IMR-90 (cell line): Measurements from ENCODE around the gene PRR5. TPM values are rescaled to one million over a fixed set of nuclear protein-coding genes. Genes with fewer than 3 reads are reported as not detected.

ENCODE experiments used
- ATAC-seq: fragments of 200-7000 bp; cut with Tn5 transposase; 2 replicates; pipeline ENCODE4 v1.9.1; 2020; ENCODE audit warnings: low read depth, mild to moderate bottlenecking, moderate library complexity
- BruUV-seq: library from RNA; stranded (reverse); fragments of 400-500 nt; replicated peaks from 2 replicates; lab custom pipeline; 2021; lab: Mats Ljungman, UMichigan
- CTCF ChIA-PET: fragments of 300-600 bp; formaldehyde crosslinking; extraction: SDS; loops from one replicate; lab custom pipeline; 2021; ENCODE audit warnings: antibody characterized with exemption; lab: Yijun Ruan, JAX
- POLR2A ChIA-PET: fragments of 300-600 bp; sonication (Branson Sonifier 250); formaldehyde crosslinking; loops from one replicate; lab custom pipeline; 2022; ENCODE audit warnings: antibody characterized with exemption; ENCODE audit not compliant: unreplicated experiment; lab: Charles Lee
- DNase-seq: peaks from one replicate; pipeline ENCODE4 v3.0.0; 2013
- H2AFZ ChIP-seq: replicated peaks from 2 replicates; pipeline ENCODE3; 2013; ENCODE audit warnings: low read length, mild to moderate bottlenecking; ENCODE audit not compliant: poor library complexity
- H2AK5ac ChIP-seq: 2 replicates; pipeline ENCODE4 v1.6.1; 2013; ENCODE audit warnings: low read depth, low read length, inconsistent platforms
- H2AK9ac ChIP-seq: replicated peaks from 2 replicates; pipeline ENCODE3; 2013; ENCODE audit warnings: mild to moderate bottlenecking, low read depth, low read length, moderate library complexity; ENCODE audit not compliant: poor library complexity
- H2BK120ac ChIP-seq: 2 replicates; pipeline ENCODE4 v1.6.1; 2013; ENCODE audit warnings: low read depth, low read length, inconsistent platforms
- H2BK15ac ChIP-seq: 3 replicates; pipeline ENCODE4 v1.6.1; 2013; ENCODE audit warnings: low read depth, low read length, inconsistent platforms
- H2BK20ac ChIP-seq: 2 replicates; pipeline ENCODE4 v1.6.1; 2013; ENCODE audit warnings: low read depth, mild to moderate bottlenecking, inconsistent platforms, low read length, moderate library complexity
- H2BK5ac ChIP-seq: 2 replicates; pipeline ENCODE4 v1.6.1; 2013; ENCODE audit warnings: mild to moderate bottlenecking, low read depth, low read length, inconsistent platforms; ENCODE audit not compliant: poor library complexity, severe bottlenecking
- H3K14ac ChIP-seq: replicated peaks from 2 replicates; pipeline ENCODE4 v1.6.1; 2013; ENCODE audit warnings: low read depth, low read length, inconsistent platforms
- H3K18ac ChIP-seq: 2 replicates; pipeline ENCODE4 v1.6.1; 2013; ENCODE audit warnings: low read depth, low read length, control low read depth
- H3K23ac ChIP-seq: 2 replicates; pipeline ENCODE4 v1.6.1; 2013; ENCODE audit warnings: low read depth, low read length, inconsistent platforms
- H3K27ac ChIP-seq: 2 replicates; pipeline ENCODE4 v1.5.1; 2013; ENCODE audit warnings: mild to moderate bottlenecking, control low read depth, low read length; ENCODE audit not compliant: insufficient read depth
- H3K27me3 ChIP-seq: 2 replicates; pipeline ENCODE4 v1.6.1; 2013; ENCODE audit warnings: low read length; ENCODE audit not compliant: control insufficient read depth, insufficient read depth
- H3K36me3 ChIP-seq: 2 replicates; pipeline ENCODE4 v1.6.1; 2013; ENCODE audit warnings: low read length, mixed read lengths; ENCODE audit not compliant: control insufficient read depth, insufficient read depth
- H3K4ac ChIP-seq: 2 replicates; pipeline ENCODE4 v1.6.1; 2013; ENCODE audit warnings: low read depth, low read length, inconsistent platforms
- H3K4me1 ChIP-seq: 2 replicates; pipeline ENCODE4 v1.6.1; 2013; ENCODE audit warnings: low read length, mixed read lengths; ENCODE audit not compliant: control insufficient read depth, insufficient read depth
- H3K4me2 ChIP-seq: 2 replicates; pipeline ENCODE4 v1.6.1; 2013; ENCODE audit warnings: low read depth, mild to moderate bottlenecking, control low read depth, low read length, moderate library complexity
- H3K4me3 ChIP-seq: 2 replicates; pipeline ENCODE4 v1.5.1; 2013; ENCODE audit warnings: low read depth, mild to moderate bottlenecking, control low read depth, low read length, moderate library complexity; ENCODE audit not compliant: insufficient read depth
- H3K56ac ChIP-seq: 2 replicates; pipeline ENCODE4 v1.6.1; 2013; ENCODE audit warnings: low read length, inconsistent platforms; ENCODE audit not compliant: insufficient read depth; ENCODE audit errors: extremely low read depth
- H3K79me1 ChIP-seq, 2 experiments: 2 replicates each; pipeline ENCODE4 v1.6.1; 2013; ENCODE audit warnings: low read length in 2 of 2, inconsistent platforms in 1 of 2, low read depth in 1 of 2
- H3K9ac ChIP-seq: 2 replicates; pipeline ENCODE4 v1.6.1; 2013; ENCODE audit warnings: low read depth, low read length, control low read depth
- H3K9me1 ChIP-seq: 2 replicates; pipeline ENCODE4 v1.6.1; 2013; ENCODE audit warnings: low read length, inconsistent platforms; ENCODE audit not compliant: insufficient read depth
- H3K9me3 ChIP-seq: 2 replicates; pipeline ENCODE4 v1.6.1; 2013; ENCODE audit warnings: low read length; ENCODE audit not compliant: control insufficient read depth, insufficient read depth
- H4K20me1 ChIP-seq: 2 replicates; pipeline ENCODE4 v1.6.1; 2013; ENCODE audit warnings: low read length, inconsistent platforms; ENCODE audit not compliant: insufficient read depth
- H4K5ac ChIP-seq: 2 replicates; pipeline ENCODE4 v1.6.1; 2013; ENCODE audit warnings: mild to moderate bottlenecking, low read depth, low read length, control low read depth
- H4K8ac ChIP-seq, 2 experiments: 2 replicates each; pipeline ENCODE4 v1.6.1; 2013; ENCODE audit warnings: low read depth in 2 of 2, low read length in 2 of 2, control low read depth in 1 of 2, inconsistent platforms in 1 of 2
- H4K91ac ChIP-seq: 2 replicates; pipeline ENCODE4 v1.6.1; 2013; ENCODE audit warnings: low read depth, low read length, inconsistent platforms; ENCODE audit not compliant: insufficient read depth
- BHLHE40 ChIP-seq: fragments of 150-350 bp; IDR thresholded peaks from 2 replicates; pipeline ENCODE4 v1.6.1; 2016; ENCODE audit warnings: mild to moderate bottlenecking, low read depth, low read length
- CEBPB ChIP-seq: IDR thresholded peaks from 2 replicates; pipeline ENCODE4 v1.6.1; 2012; ENCODE audit warnings: low read depth, low read length, improper control_type of control experiment
- FOS ChIP-seq: fragments of 150-350 bp; IDR thresholded peaks from 2 replicates; pipeline ENCODE4 v1.6.1; 2016; ENCODE audit warnings: low read depth, low read length
- MAFK ChIP-seq: IDR thresholded peaks from 2 replicates; pipeline ENCODE4 v1.6.1; 2012; ENCODE audit warnings: low read depth, low read length, improper control_type of control experiment
- MAZ ChIP-seq: IDR thresholded peaks from 2 replicates; pipeline ENCODE4 v1.6.1; 2012; ENCODE audit warnings: low read depth, mild to moderate bottlenecking, low read length, improper control_type of control experiment, moderate library complexity, borderline replicate concordance
- POLR2A ChIP-seq: IDR thresholded peaks from 2 replicates; pipeline ENCODE4 v1.6.1; 2012; ENCODE audit warnings: mild to moderate bottlenecking, low read depth, low read length
- RAD21 ChIP-seq: IDR thresholded peaks from 2 replicates; pipeline ENCODE4 v1.6.1; 2012; ENCODE audit warnings: low read length, improper control_type of control experiment
- RFX5 ChIP-seq: IDR thresholded peaks from 2 replicates; pipeline ENCODE4 v1.8.0; 2012; ENCODE audit warnings: low read depth, mild to moderate bottlenecking, low read length, moderate library complexity
- SMC3 ChIP-seq: fragments of 150-350 bp; IDR thresholded peaks from 2 replicates; pipeline ENCODE4 v1.6.1; 2016; ENCODE audit warnings: low read depth, mild to moderate bottlenecking, antibody characterized with exemption, low read length, moderate library complexity
- WGBS, 2 experiments: methylation state at CpG; one replicate each; pipeline versions ENCODE4 v1.1.5 to v1.1.7; 2013; ENCODE audit warnings: missing lambda C conversion rate in 2 of 2; ENCODE audit not compliant: insufficient read length in 1 of 2; ENCODE audit errors: extremely low coverage in 2 of 2; 5-methylcytosine and 5-hydroxymethylcytosine counted together
- dilution Hi-C: fragments of 300-500 bp; cut with HindIII; formaldehyde crosslinking; loops from one replicate; pipeline ENCODE4 v1.14.3; 2018; ENCODE audit warnings: low sequenced_read_pairs; ENCODE audit not compliant: unreplicated experiment
- in situ Hi-C: fragments of 300-500 bp; cut with MboI; formaldehyde crosslinking; loops from 3 replicates; pipeline ENCODE4 v1.14.3; 2019; ENCODE audit warnings: low sequenced_read_pairs, inconsistent platforms, mixed read lengths
- intact Hi-C: fragments of 100-400 bp; cut with micrococcal nuclease; formaldehyde crosslinking; loops from 2 replicates; pipeline ENCODE4 v1.10.0; 2022
- polyA plus RNA-seq, 3 experiments: library from polyadenylated mRNA; depleted of rRNA; stranded (reverse); fragments of >200 nt; gene quantifications; 2 replicates each; pipeline ENCODE4 v1.2.3, GENCODE V29; 2012; ENCODE audit warnings: low replicate concordance in 1 of 3
- total RNA-seq: library from RNA; depleted of rRNA; stranded (reverse); fragments of >200 nt; gene quantifications from 2 replicates; pipeline ENCODE4 v1.2.3, GENCODE V29; 2012
- TF ChIP-seq, protein P1 (sequence below): fragments of 150-350 bp; IDR thresholded peaks from 2 replicates; pipeline ENCODE4 v1.6.1; 2016; ENCODE audit warnings: low read depth, mild to moderate bottlenecking, low read length, moderate library complexity, borderline replicate concordance
- TF ChIP-seq, protein P2 (sequence below): fragments of 150-350 bp; IDR thresholded peaks from 2 replicates; pipeline ENCODE4 v1.6.1; 2017; ENCODE audit warnings: mild to moderate bottlenecking, antibody characterized with exemption, low read length, low read depth
- TF ChIP-seq, protein P3 (sequence below): conservative IDR thresholded peaks from 2 replicates; pipeline ENCODE4 v1.5.1; 2012; ENCODE audit warnings: mild to moderate bottlenecking, low read depth, low read length, improper control_type of control experiment

Gene PRR5
- total and polyA plus RNA-seq, 2 of the 4 experiments (the other 2 are of a cell fraction): 8.1 to 24.3 TPM

DNA sequence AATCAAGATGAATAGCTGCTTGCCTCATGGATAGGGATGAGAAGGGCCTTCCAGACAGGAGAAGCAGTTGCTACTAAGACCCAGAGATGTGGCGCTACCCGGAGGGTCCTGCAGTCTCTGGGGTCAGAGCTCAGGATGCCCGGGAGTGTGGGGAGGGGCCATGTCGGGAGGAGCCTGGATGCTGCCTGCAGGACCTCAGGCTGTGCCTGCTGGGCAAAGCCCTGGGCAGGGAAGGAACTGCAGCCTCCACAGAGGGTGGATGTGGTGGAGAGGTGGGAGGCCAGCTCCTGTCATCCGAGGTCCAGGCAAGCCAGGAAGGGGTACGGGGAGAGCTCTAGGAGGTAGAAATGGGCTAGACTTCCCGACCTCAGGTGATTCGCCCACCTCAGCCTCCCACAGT lies 11.0 kb downstream of the PRR5 start:
- intact Hi-C loops: no loop called here

More for the DNA sequence above, 11.0 kb downstream of the PRR5 start:
- Histone ChIP-seq H3K23ac (no peak overlapping the region), H3K4me1 (peaks cover 3% of the 10 kb centered on the region), H4K91ac (no peak overlapping the region), H3K4ac (no peak overlapping the region), H3K27me3 (no peaks in the 10 kb centered on the region), H4K5ac (no peak overlapping the region), H4K20me1 (peaks cover 13% of the 10 kb centered on the region), H2BK15ac (no peak overlapping the region), H3K9ac (no peak overlapping the region), H3K9me1 (peaks cover 5% of the 10 kb centered on the region; the same call in 1 of the 2 replicates), H2BK120ac (no peak overlapping the region), H4K8ac (no peak overlapping the region), H3K4me2 (no peak overlapping the region), H2AK9ac (no peak overlapping the region), H3K4me3 (no peak overlapping the region), H3K36me3 (peaks cover 10% of the 10 kb centered on the region; the same call in 1 of the 2 replicates), H3K27ac (no peak overlapping the region), H3K56ac (no peak overlapping the region), H3K79me1 (peaks cover 6% of the 10 kb centered on the region in 2 experiments; a peak in 2 of 4 replicates), H2AFZ (no peak overlapping the region), H3K9me3 (no peaks in the 10 kb centered on the region), H2AK5ac (no peak overlapping the region), H3K18ac (no peak overlapping the region), H2BK20ac (no peak overlapping the region), H3K14ac (no peak overlapping the region), H2BK5ac (no peak overlapping the region)
- ChIA-PET CTCF (no interaction called here), POLR2A (no interaction called here)
- no TSS peak for BruUV-seq
- dilution Hi-C loops (no loop called here), in situ Hi-C loops (no loop called here)
- ATAC-seq: no peak
- 89% methylated on average over 3 of the region's 8 CpGs; no CpG with 5 or more reads in 1 of the 2 experiments for WGBS, 2 experiments
- TF ChIP-seq, protein P1, sequence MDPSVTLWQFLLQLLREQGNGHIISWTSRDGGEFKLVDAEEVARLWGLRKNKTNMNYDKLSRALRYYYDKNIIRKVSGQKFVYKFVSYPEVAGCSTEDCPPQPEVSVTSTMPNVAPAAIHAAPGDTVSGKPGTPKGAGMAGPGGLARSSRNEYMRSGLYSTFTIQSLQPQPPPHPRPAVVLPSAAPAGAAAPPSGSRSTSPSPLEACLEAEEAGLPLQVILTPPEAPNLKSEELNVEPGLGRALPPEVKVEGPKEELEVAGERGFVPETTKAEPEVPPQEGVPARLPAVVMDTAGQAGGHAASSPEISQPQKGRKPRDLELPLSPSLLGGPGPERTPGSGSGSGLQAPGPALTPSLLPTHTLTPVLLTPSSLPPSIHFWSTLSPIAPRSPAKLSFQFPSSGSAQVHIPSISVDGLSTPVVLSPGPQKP: no peak
- TF ChIP-seq MAFK (no peak), MAZ (no peak), SMC3 (no peak), RAD21 (no peak), FOS (no peak), RFX5 (no peak), BHLHE40 (no peak), CEBPB (no peak), POLR2A (no peak)
- TF ChIP-seq, protein P2, sequence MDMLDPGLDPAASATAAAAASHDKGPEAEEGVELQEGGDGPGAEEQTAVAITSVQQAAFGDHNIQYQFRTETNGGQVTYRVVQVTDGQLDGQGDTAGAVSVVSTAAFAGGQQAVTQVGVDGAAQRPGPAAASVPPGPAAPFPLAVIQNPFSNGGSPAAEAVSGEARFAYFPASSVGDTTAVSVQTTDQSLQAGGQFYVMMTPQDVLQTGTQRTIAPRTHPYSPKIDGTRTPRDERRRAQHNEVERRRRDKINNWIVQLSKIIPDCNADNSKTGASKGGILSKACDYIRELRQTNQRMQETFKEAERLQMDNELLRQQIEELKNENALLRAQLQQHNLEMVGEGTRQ: no peak
- TF ChIP-seq, protein P3, sequence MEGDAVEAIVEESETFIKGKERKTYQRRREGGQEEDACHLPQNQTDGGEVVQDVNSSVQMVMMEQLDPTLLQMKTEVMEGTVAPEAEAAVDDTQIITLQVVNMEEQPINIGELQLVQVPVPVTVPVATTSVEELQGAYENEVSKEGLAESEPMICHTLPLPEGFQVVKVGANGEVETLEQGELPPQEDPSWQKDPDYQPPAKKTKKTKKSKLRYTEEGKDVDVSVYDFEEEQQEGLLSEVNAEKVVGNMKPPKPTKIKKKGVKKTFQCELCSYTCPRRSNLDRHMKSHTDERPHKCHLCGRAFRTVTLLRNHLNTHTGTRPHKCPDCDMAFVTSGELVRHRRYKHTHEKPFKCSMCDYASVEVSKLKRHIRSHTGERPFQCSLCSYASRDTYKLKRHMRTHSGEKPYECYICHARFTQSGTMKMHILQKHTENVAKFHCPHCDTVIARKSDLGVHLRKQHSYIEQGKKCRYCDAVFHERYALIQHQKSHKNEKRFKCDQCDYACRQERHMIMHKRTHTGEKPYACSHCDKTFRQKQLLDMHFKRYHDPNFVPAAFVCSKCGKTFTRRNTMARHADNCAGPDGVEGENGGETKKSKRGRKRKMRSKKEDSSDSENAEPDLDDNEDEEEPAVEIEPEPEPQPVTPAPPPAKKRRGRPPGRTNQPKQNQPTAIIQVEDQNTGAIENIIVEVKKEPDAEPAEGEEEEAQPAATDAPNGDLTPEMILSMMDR: no peak
- no peak for DNase-seq
